ENCODE data around the gene PAQR8. TPM values are rescaled to one million over a fixed set of nuclear protein-coding genes. Genes with fewer than 3 reads are reported as not detected.
"Not testable (repeated sequence)": the region's sequence is repeated elsewhere in the genome, so short reads cannot be mapped to it uniquely, and the experiment has no call there.

Gene PAQR8
- total RNA-seq, 2 experiments from 2014 or later = 5.5 to 6.2 TPM

DNA sequence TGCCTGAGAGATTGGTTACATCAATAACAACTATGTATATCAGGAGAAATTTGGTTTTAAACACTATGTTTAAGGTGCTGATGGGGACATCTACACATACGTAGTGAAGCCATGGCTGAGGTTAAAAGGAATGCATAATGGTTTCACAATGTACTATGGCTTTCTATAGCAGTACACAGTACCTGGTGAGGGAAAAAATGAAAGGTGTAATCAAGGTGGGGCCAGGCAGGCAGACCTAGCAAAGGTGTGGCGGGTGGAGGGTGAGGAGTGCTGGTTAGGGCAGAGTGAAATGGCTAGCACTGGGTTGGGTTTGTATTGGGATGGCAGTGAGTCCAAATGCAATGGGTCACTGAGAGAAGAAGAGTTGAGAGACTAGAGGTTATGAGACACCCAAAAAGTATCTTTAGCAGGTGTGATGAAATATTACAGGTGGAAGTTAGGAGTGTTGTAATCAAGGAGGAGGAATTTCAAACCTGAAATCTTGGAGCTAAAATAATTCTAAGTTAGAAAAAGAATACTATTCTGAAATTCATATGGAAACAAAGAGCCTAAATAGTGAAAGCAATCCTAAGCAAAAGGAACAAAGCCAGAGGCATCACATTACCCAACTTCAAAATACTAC lies 22.3 kb downstream of the PAQR8 start:
- BruUV-seq (replicated peaks) = no TSS peak
- no peaks in the 10 kb centered on the region for H3K4me1 ChIP-seq (ENCODE audit: insufficient read depth, low read length, poor library complexity, severe bottlenecking)
- intact Hi-C loops (cut with micrococcal nuclease; ENCODE audit: unreplicated experiment) = no loop called here
- H3K9me2 ChIP-seq (ENCODE audit: insufficient read depth, low read length) = no peaks in the 10 kb centered on the region
- H3K4me3 ChIP-seq (ENCODE audit: low read depth, low read length, poor library complexity, severe bottlenecking) = no peak overlapping the region
- H3K79me2 ChIP-seq (ENCODE audit: insufficient read depth, low read depth, low read length) = no peaks in the 10 kb centered on the region
- no peaks in the 10 kb centered on the region for H4K20me1 ChIP-seq (ENCODE audit: insufficient read depth, low read length)
- no peak for TF ChIP-seq EZH2phosphoT487 (IDR thresholded peaks at IDR 0.05; ENCODE audit: borderline replicate concordance, low read depth, low read length)
- TF ChIP-seq CTCF (conservative IDR thresholded peaks at IDR 0.05; ENCODE audit: low read length) = no peak
- no peaks in the 10 kb centered on the region for H3K9me3 ChIP-seq (ENCODE audit: low read length)
- H3K4me2 ChIP-seq (ENCODE audit: low read length) = no peak overlapping the region
- no peak for DNase-seq (ENCODE audit: low spot score)
- no peaks in the 10 kb centered on the region for H3K36me3 ChIP-seq (ENCODE audit: insufficient read depth, low read length)
- no peak overlapping the region for H2AFZ ChIP-seq (ENCODE audit: low read length)
- H3K27ac ChIP-seq (ENCODE audit: low read depth, low read length, poor library complexity, severe bottlenecking) = no peak overlapping the region
- ChIA-PET POLR2A (interaction anchor here (0.7 to 1.1 kb wide), 3 partner anchors 14 to 99 kb away, joined by 3 to 4 read pairs (median 3); no protein-coding TSS in a partner anchor), CTCF (ENCODE audit: unreplicated experiment) (no interaction called here)

GRCh38 chr6:52385074-52385473 lies 23.1 kb downstream of the PAQR8 start:
- peaks cover 7% of the 10 kb centered on the region for H3K4me1 ChIP-seq (ENCODE audit: insufficient read depth, low read length, poor library complexity, severe bottlenecking)
- CTCF ChIA-PET (ENCODE audit: unreplicated experiment) = no interaction called here

GRCh38 chr6:52388119-52388518 lies 26.2 kb downstream of the PAQR8 start:
- H3K27ac ChIP-seq (ENCODE audit: low read depth, low read length, poor library complexity, severe bottlenecking); intact Hi-C loops (cut with micrococcal nuclease; ENCODE audit: unreplicated experiment); CTCF ChIA-PET (ENCODE audit: unreplicated experiment); H3K79me2 ChIP-seq (ENCODE audit: insufficient read depth, low read depth, low read length); H3K36me3 ChIP-seq (ENCODE audit: insufficient read depth, low read length); H4K20me1 ChIP-seq (ENCODE audit: insufficient read depth, low read length); H3K9me3 ChIP-seq (ENCODE audit: low read length); H3K4me3 ChIP-seq (ENCODE audit: low read depth, low read length, poor library complexity, severe bottlenecking); BruUV-seq (replicated peaks); H2AFZ ChIP-seq (ENCODE audit: low read length); H3K9me2 ChIP-seq (ENCODE audit: insufficient read depth, low read length); DNase-seq (ENCODE audit: low spot score); H3K4me2 ChIP-seq (ENCODE audit: low read length): not testable (repeated sequence)
- POLR2A ChIA-PET = interaction anchor here (0.9 kb wide), 1 partner anchor 103 kb away, joined by 4 read pairs; no protein-coding TSS in a partner anchor
- peaks cover 17% of the 10 kb centered on the region for H3K4me1 ChIP-seq (ENCODE audit: insufficient read depth, low read length, poor library complexity, severe bottlenecking)

More at GRCh38 chr6:52385074-52385473, 23.1 kb downstream of the PAQR8 start:
- POLR2A ChIA-PET = interaction anchor here (0.6 to 1.1 kb wide), 3 partner anchors 15 to 330 kb away, joined by 3 read pairs; no protein-coding TSS in a partner anchor
- Histone ChIP-seq H3K4me2 (ENCODE audit: low read length) (no peak overlapping the region), H4K20me1 (ENCODE audit: insufficient read depth, low read length) (no peaks in the 10 kb centered on the region), H3K9me2 (ENCODE audit: insufficient read depth, low read length) (no peaks in the 10 kb centered on the region), H2AFZ (ENCODE audit: low read length) (no peak overlapping the region), H3K36me3 (ENCODE audit: insufficient read depth, low read length) (no peaks in the 10 kb centered on the region), H3K27ac (ENCODE audit: low read depth, low read length, poor library complexity, severe bottlenecking) (no peak overlapping the region), H3K4me3 (ENCODE audit: low read depth, low read length, poor library complexity, severe bottlenecking) (no peak overlapping the region), H3K79me2 (ENCODE audit: insufficient read depth, low read depth, low read length) (no peaks in the 10 kb centered on the region), H3K9me3 (ENCODE audit: low read length) (no peaks in the 10 kb centered on the region)
- intact Hi-C loops (cut with micrococcal nuclease; ENCODE audit: unreplicated experiment) = no loop called here
- no peak for DNase-seq (ENCODE audit: low spot score)
- no TSS peak for BruUV-seq (replicated peaks)
- no peak for TF ChIP-seq EZH2phosphoT487 (IDR thresholded peaks at IDR 0.05; ENCODE audit: borderline replicate concordance, low read depth, low read length)
- no peak for TF ChIP-seq CTCF (conservative IDR thresholded peaks at IDR 0.05; ENCODE audit: low read length)
